Activated T-cell treated with anti-CD3 and anti-CD28 coated beads, Interleukin-2, amount 50 U/mL, for 72 hours (primary cell): Measurements from ENCODE around the gene TIA1. TPM values are rescaled to one million over a fixed set of nuclear protein-coding genes. Genes with fewer than 3 reads are reported as not detected.
"Not testable (repeated sequence)": the region's sequence is repeated elsewhere in the genome, so short reads cannot be mapped to it uniquely, and the experiment has no call there.

Experiments
- ATAC-seq, 2 donors: fragments of 150-1000 bp; cut with Tn5 transposase; replicated peaks in 1 of 2; 2 replicates each; pipeline ENCODE4 v1.10.0; 2021; ENCODE audit warnings: moderate library complexity in 2 of 2, mild to moderate bottlenecking in 1 of 2
- DNase-seq, 2 donors: peaks; one replicate each; pipeline ENCODE4 v3.0.0; 2021 to 2022; ENCODE audit warnings: mixed read lengths in 1 of 2
- H3K27ac Mint-ChIP-seq: one replicate; pipeline ENCODE4 v1.8.0; 2022; ENCODE audit warnings: mild to moderate bottlenecking, moderate library complexity, mixed read lengths
- H3K27me3 Mint-ChIP-seq: one replicate; pipeline ENCODE4 v1.8.0; 2022; ENCODE audit warnings: low read depth, mixed read lengths
- H3K36me3 Mint-ChIP-seq, 2 donors: one replicate each; pipeline ENCODE4 v1.8.0; 2022; ENCODE audit warnings: mixed read lengths in 2 of 2, mild to moderate bottlenecking in 1 of 2; ENCODE audit not compliant: insufficient read depth in 2 of 2
- H3K4me1 Mint-ChIP-seq: one replicate; pipeline ENCODE4 v1.8.0; 2022; ENCODE audit warnings: low read depth, mixed read lengths
- H3K4me3 Mint-ChIP-seq, 2 donors: one replicate each; pipeline ENCODE4 v1.8.0; 2022; ENCODE audit warnings: mild to moderate bottlenecking in 2 of 2, mixed read lengths in 2 of 2, moderate library complexity in 2 of 2
- H3K9me3 Mint-ChIP-seq, 2 donors: one replicate each; pipeline ENCODE4 v1.8.0; 2022; ENCODE audit warnings: mixed read lengths in 2 of 2
- total RNA-seq, 2 donors: library from RNA; stranded (reverse); gene quantifications; one replicate each; pipeline ENCODE4 v1.2.3, GENCODE V29; 2022

Gene TIA1
- total RNA-seq, 2 donors from 2014 or later, result 113 to 119 TPM

GRCh38 chr2:70173520-70173919 lies 74.9 kb downstream of the TIA1 start:
- ATAC-seq, result no peak
- H3K4me1 Mint-ChIP-seq, result no peaks in the 10 kb centered on the region

GRCh38 chr2:70169654-70170245 lies 78.7 kb downstream of the TIA1 start:
- peaks cover 9 to 10% of the 10 kb centered on the region in 2 donors for H3K36me3 Mint-ChIP-seq
- not testable (repeated sequence) for DNase-seq, H3K27ac Mint-ChIP-seq, H3K9me3 Mint-ChIP-seq, H3K4me1 Mint-ChIP-seq, H3K27me3 Mint-ChIP-seq, ATAC-seq, H3K4me3 Mint-ChIP-seq

More at GRCh38 chr2:70173520-70173919, 74.9 kb downstream of the TIA1 start:
- H3K36me3 Mint-ChIP-seq, result peaks cover 6 to 9% of the 10 kb centered on the region in 2 donors
- H3K27me3 Mint-ChIP-seq, result no peaks in the 10 kb centered on the region
- H3K4me3 Mint-ChIP-seq, result no peak overlapping the region
- no peak overlapping the region for H3K27ac Mint-ChIP-seq
- no peak for DNase-seq
- no peaks in the 10 kb centered on the region for H3K9me3 Mint-ChIP-seq

- H3K36me3 Mint-ChIP-seq, result peaks cover 5 to 9% of the 10 kb centered on the region in 2 donors
Observed at GRCh38 chr2:70161069-70161534, 87.3 kb downstream of the TIA1 start.

GRCh38 chr2:70160545-70160944 lies 87.9 kb downstream of the TIA1 start:
- Mint-ChIP-seq H3K36me3 (peaks cover 5 to 9% of the 10 kb centered on the region in 2 donors), H3K9me3 (no peaks in the 10 kb centered on the region), H3K4me1 (peaks cover 6% of the 10 kb centered on the region), H3K27ac (peak overlapping the region; percentile 33), H3K4me3 (no peak overlapping the region), H3K27me3 (no peaks in the 10 kb centered on the region)
- ATAC-seq (no peak), DNase-seq (no peak)

More at GRCh38 chr2:70161069-70161534, 87.3 kb downstream of the TIA1 start:
- Mint-ChIP-seq H3K4me1 (peaks cover 6% of the 10 kb centered on the region), H3K4me3 (no peak overlapping the region), H3K9me3 (no peaks in the 10 kb centered on the region), H3K27me3 (no peaks in the 10 kb centered on the region), H3K27ac (peak overlapping the region; percentile 6)
- ATAC-seq (peak in 1 of 2 donors; percentile 41), DNase-seq (no peak)

Other genes with a start within 250 kb of the TIA1 start
- gene PCBP1, start 161.2 kb downstream of the TIA1 start, total RNA-seq, result 100 to 1,000 TPM; 270 to 291 TPM
- gene C2orf42, start 57.6 kb downstream of the TIA1 start, total RNA-seq, result 10 to 100 TPM; 28.0 to 29.3 TPM
- 10 to 100 TPM; 16.7 to 18.5 TPM for gene PCYOX1, start 9.5 kb upstream of the TIA1 start, total RNA-seq
- gene SNRPG, start 45.1 kb upstream of the TIA1 start, total RNA-seq, result 100 to 1,000 TPM; 213 to 247 TPM
- gene FAM136A, start 53.4 kb upstream of the TIA1 start, total RNA-seq, result 10 to 100 TPM; 60.3 to 62.9 TPM